GM13977 (cell line): ENCODE results near the gene AKNA.

Source experiments
- DNase-seq: peaks from one replicate; pipeline ENCODE4 v3.0.0; 2012; ENCODE audit warnings: low spot score
- in situ Hi-C: fragments of 300-500 bp; cut with MboI; formaldehyde crosslinking; loops from one replicate; pipeline ENCODE4 v1.12.0; 2022; ENCODE audit warnings: low sequenced_read_pairs, low pct_unique_long_range_greater_than_20kb, mixed read lengths, inconsistent platforms; ENCODE audit not compliant: unreplicated experiment
- TF ChIP-seq, protein P1 (sequence below): IDR thresholded peaks from 2 replicates; pipeline ENCODE4 v1.5.1; 2012; ENCODE audit warnings: mild to moderate bottlenecking, control low read depth; ENCODE audit not compliant: insufficient read depth; ENCODE audit errors: extremely low read depth, missing control alignments

The AKNA gene

GRCh38 chr9:114312513-114312875 is 75.3 kb downstream of the AKNA start:
- no peak for DNase-seq
- in situ Hi-C loops = no loop called here
- TF ChIP-seq, protein P1, sequence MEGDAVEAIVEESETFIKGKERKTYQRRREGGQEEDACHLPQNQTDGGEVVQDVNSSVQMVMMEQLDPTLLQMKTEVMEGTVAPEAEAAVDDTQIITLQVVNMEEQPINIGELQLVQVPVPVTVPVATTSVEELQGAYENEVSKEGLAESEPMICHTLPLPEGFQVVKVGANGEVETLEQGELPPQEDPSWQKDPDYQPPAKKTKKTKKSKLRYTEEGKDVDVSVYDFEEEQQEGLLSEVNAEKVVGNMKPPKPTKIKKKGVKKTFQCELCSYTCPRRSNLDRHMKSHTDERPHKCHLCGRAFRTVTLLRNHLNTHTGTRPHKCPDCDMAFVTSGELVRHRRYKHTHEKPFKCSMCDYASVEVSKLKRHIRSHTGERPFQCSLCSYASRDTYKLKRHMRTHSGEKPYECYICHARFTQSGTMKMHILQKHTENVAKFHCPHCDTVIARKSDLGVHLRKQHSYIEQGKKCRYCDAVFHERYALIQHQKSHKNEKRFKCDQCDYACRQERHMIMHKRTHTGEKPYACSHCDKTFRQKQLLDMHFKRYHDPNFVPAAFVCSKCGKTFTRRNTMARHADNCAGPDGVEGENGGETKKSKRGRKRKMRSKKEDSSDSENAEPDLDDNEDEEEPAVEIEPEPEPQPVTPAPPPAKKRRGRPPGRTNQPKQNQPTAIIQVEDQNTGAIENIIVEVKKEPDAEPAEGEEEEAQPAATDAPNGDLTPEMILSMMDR = no peak

DNA sequence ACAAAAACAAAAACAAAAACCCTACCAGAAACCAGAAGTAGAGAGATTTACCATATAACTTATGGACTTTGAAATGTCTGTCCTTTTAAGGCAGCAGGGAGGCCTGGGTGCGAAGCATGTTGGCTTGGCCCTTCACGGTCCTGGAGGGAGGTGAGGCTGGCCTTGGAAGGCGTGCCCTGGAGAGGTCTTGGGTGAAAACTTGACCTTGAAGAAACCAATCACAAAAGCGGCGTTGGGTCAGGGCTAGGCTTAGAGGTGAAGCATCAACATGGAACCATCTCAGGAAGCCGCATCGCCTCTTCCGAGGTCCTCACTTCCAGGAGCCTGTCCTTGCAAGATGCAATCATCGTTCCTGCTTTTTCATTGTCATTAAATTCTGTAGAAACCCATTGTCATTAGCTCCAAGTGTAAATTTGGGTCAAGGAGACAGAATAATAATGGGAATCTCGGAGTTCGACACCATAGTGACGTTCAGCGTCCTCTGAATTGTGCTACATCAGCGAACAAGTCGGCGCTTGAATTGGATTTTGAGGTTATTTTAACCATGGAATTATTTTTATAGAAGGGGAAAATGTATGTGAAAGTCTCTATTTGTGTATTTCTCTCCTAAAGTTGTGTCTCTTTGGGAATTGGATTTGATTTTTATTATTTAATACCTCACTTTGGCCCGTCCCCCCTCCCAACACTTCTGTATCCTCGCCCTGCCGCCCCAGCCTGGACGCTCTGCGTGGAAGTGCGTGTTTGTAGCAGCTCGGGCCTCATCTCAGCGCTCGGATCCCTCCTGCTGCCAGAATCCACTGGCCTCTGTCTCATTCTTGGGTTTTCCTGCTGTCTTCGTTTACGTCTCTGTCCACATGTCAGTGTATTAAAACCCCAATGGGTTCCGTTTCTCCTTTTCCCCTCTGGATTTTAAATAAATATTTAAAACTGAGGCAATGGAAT is 75.9 kb downstream of the AKNA start:
- DNase-seq = no peak
- TF ChIP-seq, protein P1 = no peak
- in situ Hi-C loops = no loop called here

DNA sequence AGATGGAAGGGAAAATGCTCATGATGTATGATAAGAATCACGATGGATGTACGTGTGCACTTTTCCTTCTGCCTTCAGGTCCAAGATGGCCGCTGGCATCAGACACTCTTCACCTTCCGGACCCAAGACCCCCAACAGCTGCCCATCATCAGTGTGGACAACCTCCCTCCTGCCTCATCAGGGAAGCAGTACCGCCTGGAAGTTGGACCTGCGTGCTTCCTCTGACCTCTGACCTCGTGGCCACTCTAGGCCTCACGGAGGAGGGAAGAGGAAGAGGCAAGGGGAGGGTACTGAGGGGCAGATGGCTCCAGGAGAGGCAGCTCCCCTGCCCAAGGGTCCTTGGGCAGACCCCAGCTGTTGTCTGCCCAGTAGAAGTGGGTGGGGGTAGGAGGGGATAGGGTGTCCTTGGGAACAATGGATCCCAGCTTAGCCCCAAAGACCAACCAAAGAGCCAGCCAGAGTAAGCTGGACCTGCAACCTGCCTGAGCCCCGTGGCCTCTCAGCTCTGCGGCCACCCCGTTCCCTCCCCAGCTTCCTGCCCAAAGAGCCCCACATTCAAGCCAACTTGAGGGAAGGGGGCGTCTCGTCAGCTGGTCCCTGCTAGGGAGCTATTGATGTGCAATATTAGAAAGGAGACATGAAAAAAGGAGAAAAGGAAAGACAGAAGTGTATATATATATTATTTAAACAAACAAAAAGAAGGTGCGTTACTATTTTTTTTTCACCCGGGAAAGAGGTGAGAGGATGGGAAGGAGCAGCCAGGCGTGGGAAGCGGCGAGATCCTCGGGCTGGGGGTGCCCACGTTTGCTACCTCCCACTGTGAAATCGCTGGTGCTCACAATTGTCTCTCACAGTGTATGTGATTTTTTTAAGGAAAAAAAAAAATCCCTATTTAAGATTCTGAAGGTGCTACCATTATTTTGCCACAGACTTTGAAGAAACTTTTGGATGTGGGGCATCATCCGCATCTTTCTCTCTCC is 77.0 kb downstream of the AKNA start:
- TF ChIP-seq, protein P1 = no peak
- in situ Hi-C loops = no loop called here
- no peak for DNase-seq

DNA sequence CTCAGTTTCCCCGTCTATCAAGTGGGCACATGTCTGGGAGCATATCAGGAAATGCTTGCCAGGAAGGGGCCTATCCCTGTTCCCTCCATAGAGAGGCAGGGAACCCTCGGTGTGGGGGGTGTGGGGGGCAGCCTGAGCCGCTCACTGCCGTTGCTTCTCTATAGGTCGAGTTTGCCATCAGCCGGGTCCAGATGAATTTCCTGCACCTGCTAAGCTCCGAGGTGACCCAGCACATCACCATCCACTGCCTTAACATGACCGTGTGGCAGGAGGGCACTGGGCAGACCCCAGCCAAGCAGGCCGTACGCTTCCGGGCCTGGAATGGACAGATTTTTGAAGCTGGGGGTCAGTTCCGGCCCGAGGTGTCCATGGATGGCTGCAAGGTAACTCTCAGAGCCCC is 78.7 kb downstream of the AKNA start:
- TF ChIP-seq, protein P1 = no peak
- in situ Hi-C loops = no loop called here
- DNase-seq = no peak

DNA sequence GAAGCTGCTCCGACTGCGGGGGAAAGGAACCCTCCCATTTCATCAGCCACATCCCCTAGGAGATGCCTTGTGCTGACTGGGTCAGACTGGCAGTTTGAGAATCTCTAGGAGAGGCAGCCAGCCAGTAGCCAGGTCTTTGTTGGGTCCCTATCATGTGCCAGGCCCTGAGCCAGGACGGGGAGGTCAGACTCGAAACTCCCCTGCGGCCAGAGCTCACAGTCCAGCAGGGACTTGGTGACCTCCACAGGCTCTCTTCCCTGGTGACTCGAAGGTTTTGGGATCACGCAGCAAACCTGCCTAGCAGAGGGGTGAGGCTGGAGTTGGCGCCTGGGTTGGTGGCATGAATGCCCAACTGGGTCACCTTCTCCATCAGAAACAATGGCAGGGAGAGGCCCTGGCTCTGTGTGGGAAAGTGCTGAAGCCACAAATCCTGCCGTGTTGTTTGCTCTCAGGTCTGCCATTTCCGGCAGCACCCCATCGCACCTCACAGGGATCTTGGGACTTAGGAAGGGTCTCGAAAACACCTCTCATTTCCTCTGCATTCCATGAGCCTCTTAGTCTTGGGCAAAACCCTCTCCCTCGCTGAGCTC is 79.3 kb downstream of the AKNA start:
- DNase-seq = no peak
- TF ChIP-seq, protein P1 = no peak
- in situ Hi-C loops = no loop called here

GRCh38 chr9:114307899-114308267 is 79.9 kb downstream of the AKNA start:
- DNase-seq = no peak
- TF ChIP-seq, protein P1 = no peak

More at GRCh38 chr9:114307899-114308267, 79.9 kb downstream of the AKNA start:
- in situ Hi-C loops = no loop called here
